PFSK-1 (cell line): Measurements from ENCODE around the gene TYRP1.

Experiments
- FOXP2 ChIP-seq: optimal IDR thresholded peaks from 2 replicates; pipeline ENCODE3; 2011; ENCODE audit warnings: borderline replicate concordance, control low read depth, inconsistent platforms; ENCODE audit not compliant: insufficient read depth; ENCODE audit errors: extremely low read length, extremely low read depth
- POLR2AphosphoS5 ChIP-seq: IDR thresholded peaks from 2 replicates; pipeline ENCODE4 v1.6.1; 2012; ENCODE audit warnings: low read depth, mild to moderate bottlenecking, control low read depth, low read length, moderate library complexity
- REST ChIP-seq, 2 experiments: IDR thresholded peaks; 2 replicates each; pipeline versions ENCODE4 v1.6.1 to v1.8.0; 2011 to 2012; ENCODE audit warnings: low read depth in 2 of 2, low read length in 2 of 2, control low read depth in 1 of 2, inconsistent platforms in 1 of 2, mild to moderate bottlenecking in 1 of 2, moderate library complexity in 1 of 2; ENCODE audit not compliant: insufficient read depth in 1 of 2
- SIN3A ChIP-seq: IDR thresholded peaks from 2 replicates; pipeline ENCODE4 v1.6.1; 2012; ENCODE audit warnings: mild to moderate bottlenecking, low read length, moderate library complexity, borderline replicate concordance; ENCODE audit not compliant: insufficient read depth
- TAF1 ChIP-seq: IDR thresholded peaks from 2 replicates; pipeline ENCODE4 v1.6.1; 2012; ENCODE audit warnings: low read length, control low read depth, borderline replicate concordance; ENCODE audit not compliant: insufficient read depth

Gene TYRP1

GRCh38 chr9:12748954-12749353 lies 55.8 kb downstream of the TYRP1 start:
- TF ChIP-seq FOXP2 (no peak), SIN3A (no peak), REST (IDR thresholded peaks at IDR 0.05; ENCODE audit: insufficient read depth in 1 of 2, low read depth in 2 of 2, low read length in 2 of 2) (no peak)

GRCh38 chr9:12753931-12754330 lies 60.7 kb downstream of the TYRP1 start:
- TF ChIP-seq FOXP2, result no peak
- TF ChIP-seq POLR2AphosphoS5, result no peak
- no peak for TF ChIP-seq TAF1
- no peak for TF ChIP-seq SIN3A
- no peak for TF ChIP-seq REST (IDR thresholded peaks at IDR 0.05; ENCODE audit: insufficient read depth in 1 of 2, low read depth in 2 of 2, low read length in 2 of 2)

- no peak for TF ChIP-seq FOXP2
- TF ChIP-seq POLR2AphosphoS5, result no peak
These were observed 66.6 kb downstream of the TYRP1 start for GRCh38 chr9:12759761-12760160.
